HCT116 (cell line): ENCODE measurements around the gene FLNB. TPM values are rescaled to one million over a fixed set of nuclear protein-coding genes. Genes with fewer than 3 reads are reported as not detected.

ENCODE experiments used
- ATAC-seq: fragments of 200-7000 bp; cut with Tn5 transposase; 2 replicates; pipeline ENCODE4 v1.9.1; 2020; ENCODE audit warnings: mild to moderate bottlenecking, moderate library complexity
- BruUV-seq: library from RNA; stranded (reverse); fragments of 400-500 nt; replicated peaks from 2 replicates; lab custom pipeline; 2021; lab: Mats Ljungman, UMichigan
- CTCF ChIA-PET: fragments of 300-600 bp; sonication (Branson Sonifier 250); formaldehyde crosslinking; loops from one replicate; lab custom pipeline; 2021; ENCODE audit warnings: antibody characterized with exemption; lab: Charles Lee
- POLR2A ChIA-PET: fragments of 300-600, 350-600 bp; sonication (Branson Sonifier 250); formaldehyde crosslinking; loops from one replicate; lab custom pipeline; 2021; ENCODE audit warnings: antibody characterized with exemption; lab: Charles Lee
- RAD21 ChIA-PET, 2 experiments: fragments of 300-600 bp; sonication (Branson Sonifier 250); formaldehyde crosslinking; loops; one replicate each; lab custom pipeline; 2023; ENCODE audit warnings: low total read pairs in 2 of 2; ENCODE audit not compliant: uncharacterized antibody in 2 of 2, unreplicated experiment in 2 of 2, low non-redundant PET in 1 of 2; lab: Charles Lee
- DNase-seq: peaks from one replicate; pipeline ENCODE4 v3.0.0-alpha.2; 2010; ENCODE audit warnings: low read depth, low spot score
- H2AFZ ChIP-seq: fragments of 200-600 bp; shearing (Covaris generic), sonication (generic); 2 replicates; pipeline ENCODE4 v1.6.1; 2017; ENCODE audit warnings: low read depth, mixed run types, mixed read lengths, antibody characterized with exemption, low read length; ENCODE audit not compliant: poor library complexity, severe bottlenecking
- H3K27ac ChIP-seq: 2 replicates; pipeline ENCODE4 v1.5.1; 2012; ENCODE audit warnings: low read depth, low read length
- H3K27me3 ChIP-seq: fragments of 200-600 bp; sonication (generic); 2 replicates; pipeline ENCODE4 v1.6.1; 2016; ENCODE audit warnings: mixed run types, low read length, mixed read lengths; ENCODE audit not compliant: insufficient read depth
- H3K36me3 ChIP-seq, 2 experiments: fragments of 200-500 bp in 1 of 2; fragments of 200-600 bp in 1 of 2; sonication (Bioruptor generic) in 1 of 2; sonication (generic) in 1 of 2; 2 replicates each; pipeline versions ENCODE4 v1.5.1 to v1.6.1; 2014 to 2016; ENCODE audit warnings: low read length in 2 of 2, inconsistent platforms in 1 of 2, mixed read lengths in 1 of 2, mixed run types in 1 of 2; ENCODE audit not compliant: insufficient read depth in 2 of 2, control insufficient read depth in 1 of 2
- H3K4me1 ChIP-seq, 2 experiments: fragments of 200-600 bp in 1 of 2; sonication (generic) in 1 of 2; 2 replicates each; pipeline versions ENCODE4 v1.5.1 to v1.6.1; 2012 to 2017; ENCODE audit warnings: low read length in 2 of 2, inconsistent platforms in 1 of 2, mild to moderate bottlenecking in 1 of 2, mixed read lengths in 1 of 2, mixed run types in 1 of 2, moderate library complexity in 1 of 2; ENCODE audit not compliant: insufficient read depth in 2 of 2, control insufficient read depth in 1 of 2
- H3K4me2 ChIP-seq: fragments of 200-600 bp; sonication (generic); 2 replicates; pipeline ENCODE4 v1.6.1; 2017; ENCODE audit warnings: mixed run types, low read length, mixed read lengths
- H3K4me3 ChIP-seq, 2 experiments: fragments of 200-600 bp in 1 of 2; sonication (generic) in 1 of 2; replicated peaks in 1 of 2; 2 replicates each; pipeline ENCODE4 v1.5.1; 2011 to 2016; ENCODE audit warnings: low read length in 2 of 2, control low read depth in 1 of 2, low read depth in 1 of 2, mild to moderate bottlenecking in 1 of 2, mixed read lengths in 1 of 2, mixed run types in 1 of 2
- H3K79me2 ChIP-seq: fragments of 200-600 bp; sonication (generic); 2 replicates; pipeline ENCODE4 v1.6.1; 2017; ENCODE audit warnings: mild to moderate bottlenecking, mixed run types, low read length, moderate library complexity, mixed read lengths; ENCODE audit not compliant: insufficient read depth
- H3K9ac ChIP-seq: fragments of 200-600 bp; sonication (generic); 2 replicates; pipeline ENCODE4 v1.6.1; 2016; ENCODE audit warnings: low read length, mixed read lengths
- H3K9me2 ChIP-seq: fragments of 200-600 bp; sonication (generic), shearing (Covaris generic); 2 replicates; pipeline ENCODE4 v1.6.1; 2017; ENCODE audit warnings: mixed run types, mild to moderate bottlenecking, moderate library complexity; ENCODE audit not compliant: insufficient read depth
- H3K9me3 ChIP-seq, 2 experiments: fragments of 200-500 bp in 1 of 2; fragments of 200-600 bp in 1 of 2; sonication (Bioruptor generic) in 1 of 2; sonication (generic) in 1 of 2; 2 replicates each; pipeline ENCODE4 v1.6.1; 2014 to 2017; ENCODE audit warnings: low read length in 2 of 2, mixed read lengths in 2 of 2, inconsistent platforms in 1 of 2, low read depth in 1 of 2, mild to moderate bottlenecking in 1 of 2, mixed run types in 1 of 2, moderate library complexity in 1 of 2; ENCODE audit not compliant: control insufficient read depth in 1 of 2, insufficient read depth in 1 of 2
- H4K20me1 ChIP-seq: fragments of 200-600 bp; sonication (generic), shearing (Covaris generic); 2 replicates; pipeline ENCODE4 v1.6.1; 2017; ENCODE audit warnings: mixed run types, mild to moderate bottlenecking, moderate library complexity; ENCODE audit not compliant: insufficient read depth
- CBX3 ChIP-seq: IDR thresholded peaks from 2 replicates; pipeline ENCODE4 v1.6.1; 2012; ENCODE audit warnings: low read depth
- ELF1 ChIP-seq: IDR thresholded peaks from 2 replicates; pipeline ENCODE4 v1.6.1; 2012; ENCODE audit warnings: low read depth, borderline replicate concordance
- FOSL1 ChIP-seq: IDR thresholded peaks from 2 replicates; pipeline ENCODE4 v1.6.1; 2012; ENCODE audit warnings: low read depth
- JUND ChIP-seq: IDR thresholded peaks from 2 replicates; pipeline ENCODE4 v1.6.1; 2012
- POLR2A ChIP-seq: IDR thresholded peaks from 2 replicates; pipeline ENCODE4 v1.7.0; 2011; ENCODE audit warnings: borderline replicate concordance; ENCODE audit not compliant: insufficient read depth, insufficient read length; ENCODE audit errors: extremely low read depth
- POLR2AphosphoS5 ChIP-seq: IDR thresholded peaks from 2 replicates; pipeline ENCODE4 v1.6.1; 2011; ENCODE audit warnings: mild to moderate bottlenecking, low read depth, low read length, moderate library complexity
- RAD21 ChIP-seq: IDR thresholded peaks from 2 replicates; pipeline ENCODE4 v1.6.1; 2012; ENCODE audit warnings: low read depth, mild to moderate bottlenecking
- SIN3A ChIP-seq: IDR thresholded peaks from 2 replicates; pipeline ENCODE4 v1.6.1; 2012; ENCODE audit warnings: low read depth
- SP1 ChIP-seq: IDR thresholded peaks from 2 replicates; pipeline ENCODE4 v1.6.1; 2012; ENCODE audit warnings: low read depth
- SRF ChIP-seq: IDR thresholded peaks from 2 replicates; pipeline ENCODE4 v1.6.1; 2012; ENCODE audit warnings: low read depth
- TCF7L2 ChIP-seq: IDR thresholded peaks from 2 replicates; pipeline ENCODE4 v1.7.0; 2011; ENCODE audit warnings: borderline replicate concordance, inconsistent platforms; ENCODE audit not compliant: insufficient read depth, insufficient read length; ENCODE audit errors: extremely low read depth
- ZNF274 ChIP-seq: fragments of 200-500 bp; sonication (Bioruptor generic); IDR thresholded peaks from 2 replicates; pipeline ENCODE4 v1.6.1; 2014; ENCODE audit warnings: mild to moderate bottlenecking, low read depth, low read length, inconsistent platforms
- intact Hi-C: fragments of 100-400 bp; cut with micrococcal nuclease; formaldehyde crosslinking; loops from 2 replicates; pipeline ENCODE4 v1.10.0; 2022
- total RNA-seq: library from RNA; stranded (reverse); gene quantifications from one replicate; pipeline ENCODE4 v1.2.1, GENCODE V29; 2021; ENCODE audit not compliant: unreplicated experiment
- TF ChIP-seq, protein P1 (sequence below): IDR thresholded peaks from 2 replicates; pipeline ENCODE4 v1.6.1; 2012; ENCODE audit warnings: low read depth
- TF ChIP-seq, protein P2 (sequence below), 3 experiments: fragments of 200-600 bp in 1 of 3; sonication (generic) in 1 of 3; IDR thresholded peaks in 2 of 3; conservative IDR thresholded peaks in 1 of 3; 2 replicates each; pipeline ENCODE4 v1.5.1; 2012 to 2017; ENCODE audit warnings: low read depth in 2 of 3, low read length in 2 of 3, antibody characterized with exemption in 1 of 3, borderline replicate concordance in 1 of 3, control low read depth in 1 of 3, mild to moderate bottlenecking in 1 of 3, mixed read lengths in 1 of 3, mixed run types in 1 of 3, moderate library complexity in 1 of 3; ENCODE audit not compliant: insufficient read depth in 1 of 3
- TF ChIP-seq, protein P3 (sequence below): IDR thresholded peaks from 2 replicates; pipeline ENCODE4 v1.6.1; 2012

FLNB gene
- total RNA-seq, 1 experiment from 2014 or later, result 116 TPM

DNA sequence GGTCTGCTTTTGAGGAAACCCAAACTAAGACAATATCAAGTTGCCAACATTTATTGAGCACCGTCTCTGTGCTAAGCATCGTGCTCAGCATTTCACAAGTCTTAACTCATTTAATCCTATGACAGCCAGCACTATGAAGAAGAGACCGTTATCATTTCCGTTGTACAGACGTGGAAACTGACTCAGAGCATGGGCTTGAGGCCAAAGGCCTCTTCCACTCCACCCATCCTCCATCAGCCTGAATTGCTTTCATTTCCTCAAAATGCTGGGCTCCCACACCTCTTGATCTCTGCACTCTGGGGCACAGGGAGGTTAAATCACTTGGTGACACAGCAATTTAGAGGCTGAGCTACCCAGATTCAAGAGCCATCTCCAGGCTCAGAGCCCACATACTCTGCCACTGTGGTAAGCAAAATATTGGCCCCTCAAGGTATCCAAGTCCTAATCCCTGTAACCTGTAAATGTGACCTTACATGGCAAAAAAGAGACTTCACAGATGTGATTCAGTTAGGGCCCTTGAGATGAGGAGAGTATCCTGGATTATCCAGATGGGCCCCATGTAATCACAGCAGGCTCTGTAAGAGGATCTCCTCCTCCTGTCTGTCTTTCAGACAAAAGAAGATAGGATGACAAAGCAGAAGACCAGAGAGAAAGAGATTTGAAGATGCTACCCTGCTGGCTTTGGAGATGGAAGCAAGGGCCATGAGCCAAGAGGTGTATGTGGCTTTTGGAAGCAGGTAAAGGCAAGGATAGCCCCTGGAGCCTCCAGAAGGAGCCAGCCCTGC is 24.3 kb upstream of the FLNB start:
- no peaks in the 10 kb centered on the region for H3K9me3 ChIP-seq
- POLR2A ChIA-PET, result interaction anchor here (0.6 kb wide), 1 partner anchor 872 kb away, joined by 3 read pairs; no protein-coding TSS in a partner anchor

More for the DNA sequence above, 24.3 kb upstream of the FLNB start:
- Histone ChIP-seq H3K36me3 (no peaks in the 10 kb centered on the region), H3K4me1 (peaks cover 2 to 39% of the 10 kb centered on the region in 2 experiments), H3K9me2 (no peaks in the 10 kb centered on the region), H3K9ac (peak overlapping the region; percentile 21), H3K4me2 (peak overlapping the region; percentile 52), H2AFZ (no peak overlapping the region), H4K20me1 (no peaks in the 10 kb centered on the region), H3K79me2 (no peaks in the 10 kb centered on the region), H3K4me3 (no peak overlapping the region), H3K27ac (no peak overlapping the region), H3K27me3 (no peaks in the 10 kb centered on the region)
- no TSS peak for BruUV-seq
- ChIA-PET RAD21 (no interaction called here), CTCF (no interaction called here)
- intact Hi-C loops, result no loop called here
- DNase-seq (no peak), ATAC-seq (peak; percentile 68)
- no peak for TF ChIP-seq ELF1
- TF ChIP-seq POLR2AphosphoS5, result peak; percentile 50; the same call in 1 of the 2 replicates
- TF ChIP-seq, protein P1, sequence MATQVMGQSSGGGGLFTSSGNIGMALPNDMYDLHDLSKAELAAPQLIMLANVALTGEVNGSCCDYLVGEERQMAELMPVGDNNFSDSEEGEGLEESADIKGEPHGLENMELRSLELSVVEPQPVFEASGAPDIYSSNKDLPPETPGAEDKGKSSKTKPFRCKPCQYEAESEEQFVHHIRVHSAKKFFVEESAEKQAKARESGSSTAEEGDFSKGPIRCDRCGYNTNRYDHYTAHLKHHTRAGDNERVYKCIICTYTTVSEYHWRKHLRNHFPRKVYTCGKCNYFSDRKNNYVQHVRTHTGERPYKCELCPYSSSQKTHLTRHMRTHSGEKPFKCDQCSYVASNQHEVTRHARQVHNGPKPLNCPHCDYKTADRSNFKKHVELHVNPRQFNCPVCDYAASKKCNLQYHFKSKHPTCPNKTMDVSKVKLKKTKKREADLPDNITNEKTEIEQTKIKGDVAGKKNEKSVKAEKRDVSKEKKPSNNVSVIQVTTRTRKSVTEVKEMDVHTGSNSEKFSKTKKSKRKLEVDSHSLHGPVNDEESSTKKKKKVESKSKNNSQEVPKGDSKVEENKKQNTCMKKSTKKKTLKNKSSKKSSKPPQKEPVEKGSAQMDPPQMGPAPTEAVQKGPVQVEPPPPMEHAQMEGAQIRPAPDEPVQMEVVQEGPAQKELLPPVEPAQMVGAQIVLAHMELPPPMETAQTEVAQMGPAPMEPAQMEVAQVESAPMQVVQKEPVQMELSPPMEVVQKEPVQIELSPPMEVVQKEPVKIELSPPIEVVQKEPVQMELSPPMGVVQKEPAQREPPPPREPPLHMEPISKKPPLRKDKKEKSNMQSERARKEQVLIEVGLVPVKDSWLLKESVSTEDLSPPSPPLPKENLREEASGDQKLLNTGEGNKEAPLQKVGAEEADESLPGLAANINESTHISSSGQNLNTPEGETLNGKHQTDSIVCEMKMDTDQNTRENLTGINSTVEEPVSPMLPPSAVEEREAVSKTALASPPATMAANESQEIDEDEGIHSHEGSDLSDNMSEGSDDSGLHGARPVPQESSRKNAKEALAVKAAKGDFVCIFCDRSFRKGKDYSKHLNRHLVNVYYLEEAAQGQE, result no peak
- no peak for TF ChIP-seq ZNF274
- peak; percentile 57 for TF ChIP-seq SP1
- TF ChIP-seq POLR2A, result no peak
- TF ChIP-seq, protein P2, sequence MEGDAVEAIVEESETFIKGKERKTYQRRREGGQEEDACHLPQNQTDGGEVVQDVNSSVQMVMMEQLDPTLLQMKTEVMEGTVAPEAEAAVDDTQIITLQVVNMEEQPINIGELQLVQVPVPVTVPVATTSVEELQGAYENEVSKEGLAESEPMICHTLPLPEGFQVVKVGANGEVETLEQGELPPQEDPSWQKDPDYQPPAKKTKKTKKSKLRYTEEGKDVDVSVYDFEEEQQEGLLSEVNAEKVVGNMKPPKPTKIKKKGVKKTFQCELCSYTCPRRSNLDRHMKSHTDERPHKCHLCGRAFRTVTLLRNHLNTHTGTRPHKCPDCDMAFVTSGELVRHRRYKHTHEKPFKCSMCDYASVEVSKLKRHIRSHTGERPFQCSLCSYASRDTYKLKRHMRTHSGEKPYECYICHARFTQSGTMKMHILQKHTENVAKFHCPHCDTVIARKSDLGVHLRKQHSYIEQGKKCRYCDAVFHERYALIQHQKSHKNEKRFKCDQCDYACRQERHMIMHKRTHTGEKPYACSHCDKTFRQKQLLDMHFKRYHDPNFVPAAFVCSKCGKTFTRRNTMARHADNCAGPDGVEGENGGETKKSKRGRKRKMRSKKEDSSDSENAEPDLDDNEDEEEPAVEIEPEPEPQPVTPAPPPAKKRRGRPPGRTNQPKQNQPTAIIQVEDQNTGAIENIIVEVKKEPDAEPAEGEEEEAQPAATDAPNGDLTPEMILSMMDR (IDR thresholded peaks at IDR 0.05 in 2 of 3, conservative IDR thresholded peaks at IDR 0.05 in 1 of 3; ENCODE audit: borderline replicate concordance in 1 of 3, insufficient read depth in 1 of 3, low read depth in 2 of 3, low read length in 2 of 3), result no peak
- TF ChIP-seq SIN3A, result no peak
- peak; percentile 44; the same call in 1 of the 2 replicates for TF ChIP-seq JUND
- TF ChIP-seq FOSL1, result peak; percentile 59
- TF ChIP-seq, protein P3, sequence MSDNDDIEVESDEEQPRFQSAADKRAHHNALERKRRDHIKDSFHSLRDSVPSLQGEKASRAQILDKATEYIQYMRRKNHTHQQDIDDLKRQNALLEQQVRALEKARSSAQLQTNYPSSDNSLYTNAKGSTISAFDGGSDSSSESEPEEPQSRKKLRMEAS, result no peak; the same call in 1 of the 2 replicates
- no peak for TF ChIP-seq CBX3
- TF ChIP-seq SRF, result no peak
- TF ChIP-seq TCF7L2, result peak; percentile 34
- no peak for TF ChIP-seq RAD21
